ENCODE data around the gene FEN1.

GRCh38 chr11:61768376-61769076, 24.2 kb upstream of the FEN1 start:
- TF ChIP-seq CTCF (IDR thresholded peaks at IDR 0.05; ENCODE audit: low read length) (no peak), EZH2 (IDR thresholded peaks at IDR 0.05; ENCODE audit: borderline replicate concordance, low read length) (no peak)

Data from OCI-LY1 (cell line).